A549 (cell line): ENCODE measurements around the gene IFITM1. TPM values are rescaled to one million over a fixed set of nuclear protein-coding genes. Genes with fewer than 3 reads are reported as not detected.
"Not testable (repeated sequence)": the region's sequence is repeated elsewhere in the genome, so short reads cannot be mapped to it uniquely, and the experiment has no call there.

Experiments used
- ATAC-seq, 2 experiments: fragments of 200-7000 bp in 1 of 2; fragments of >200 bp in 1 of 2; cut with Nextera tagmentation in 1 of 2; cut with Tn5 transposase in 1 of 2; 3 replicates each; pipeline versions ENCODE4 v1.8.0 to v1.9.1; 2018 to 2020; ENCODE audit warnings: mild to moderate bottlenecking in 1 of 2, moderate library complexity in 1 of 2
- CTCF ChIA-PET: fragments of 300-600 bp; sonication (Branson Sonifier 250); formaldehyde crosslinking; extraction: SDS; loops from one replicate; lab custom pipeline; 2021; ENCODE audit warnings: antibody characterized with exemption, inconsistent platforms; lab: Yijun Ruan, JAX
- POLR2A ChIA-PET: fragments of 350-600 bp; formaldehyde crosslinking; extraction: SDS; loops from one replicate; lab custom pipeline; 2021; ENCODE audit warnings: antibody characterized with exemption, inconsistent platforms; lab: Yijun Ruan, JAX
- DNase-seq, 2 experiments: peaks; one replicate each; pipeline versions ENCODE4 v3.0.0 to v3.0.0-alpha.2; 2011 to 2016; ENCODE audit warnings: low read depth in 1 of 2, low spot score in 1 of 2
- FAIRE-seq: peaks from 2 replicates; lab custom pipeline; 2011; peaks lifted over from hg19 to GRCh38; lab: Jason Lieb, UNC
- H3K27ac ChIP-seq, 2 experiments: fragments of >200 bp; sonication (Bioruptor Twin); formaldehyde crosslinking; 3 replicates each; pipeline ENCODE4 v1.5.1; 2016 to 2017
- H3K4me1 ChIP-seq: fragments of >200 bp; sonication (Bioruptor Twin); formaldehyde crosslinking; 3 replicates; pipeline ENCODE4 v1.6.1; 2016
- H3K4me2 ChIP-seq: fragments of >200 bp; sonication (Bioruptor Twin); formaldehyde crosslinking; 3 replicates; pipeline ENCODE4 v1.6.1; 2016
- H3K4me3 ChIP-seq: fragments of >200 bp; sonication (Bioruptor Twin); formaldehyde crosslinking; 3 replicates; pipeline ENCODE4 v1.5.1; 2016
- H3K9me3 ChIP-seq: fragments of >200 bp; sonication (Bioruptor Twin); formaldehyde crosslinking; 3 replicates; pipeline ENCODE4 v1.6.1; 2016
- CBX8 ChIP-seq: fragments of 200-600 bp; sonication (generic); IDR thresholded peaks from 2 replicates; pipeline ENCODE4 v1.6.1; 2016
- CHD2 ChIP-seq: fragments of 150-350 bp; IDR thresholded peaks from 2 replicates; pipeline ENCODE4 v1.6.1; 2014; ENCODE audit warnings: low read length; ENCODE audit not compliant: partially characterized antibody
- EHMT2 ChIP-seq: fragments of 200-600 bp; sonication (generic); IDR thresholded peaks from 2 replicates; pipeline ENCODE4 v1.6.1; 2016; ENCODE audit warnings: antibody characterized with exemption, low read depth, mild to moderate bottlenecking, moderate library complexity
- JUN ChIP-seq, 2 experiments: fragments of >200 bp; sonication (Bioruptor Twin); formaldehyde crosslinking; IDR thresholded peaks; 2 replicates in 1 of 2; 3 replicates in 1 of 2; pipeline ENCODE4 v1.6.1; 2016 to 2017
- KDM1A ChIP-seq: fragments of 200-600 bp; sonication (generic); IDR thresholded peaks from 2 replicates; pipeline ENCODE4 v1.6.1; 2016; ENCODE audit warnings: low read depth, mild to moderate bottlenecking
- MAZ ChIP-seq: fragments of 150-350 bp; IDR thresholded peaks from 2 replicates; pipeline ENCODE4 v1.6.1; 2014; ENCODE audit warnings: antibody characterized with exemption, low read depth, low read length, borderline replicate concordance
- MYC ChIP-seq: IDR thresholded peaks from 2 replicates; pipeline ENCODE4 v1.6.1; 2012; ENCODE audit warnings: mild to moderate bottlenecking, inconsistent platforms, low read length, improper control_type of control experiment, borderline replicate concordance
- POLR2A ChIP-seq: IDR thresholded peaks from 2 replicates; pipeline ENCODE4 v1.6.1; 2012; ENCODE audit warnings: mild to moderate bottlenecking, low read length
- RCOR1 ChIP-seq: fragments of 150-350 bp; IDR thresholded peaks from 2 replicates; pipeline ENCODE4 v1.6.1; 2014; ENCODE audit warnings: antibody characterized with exemption, low read length, low read depth
- ZFP36 ChIP-seq: fragments of 450-650 bp; IDR thresholded peaks from 2 replicates; pipeline ENCODE4 v1.6.1; 2014; ENCODE audit warnings: borderline replicate concordance; ENCODE audit not compliant: partially characterized antibody
- ZNF302 ChIP-seq: fragments of 250-450 bp; sonication (Bioruptor Pico); IDR thresholded peaks from 2 replicates; pipeline ENCODE4 v1.9.0; 2021; ENCODE audit warnings: inconsistent platforms, mild to moderate bottlenecking, moderate library complexity
- WGBS: methylation state at CpG from one replicate; pipeline ENCODE4 v1.1.6; 2017; ENCODE audit errors: missing lambda C conversion rate; 5-methylcytosine and 5-hydroxymethylcytosine counted together
- polyA plus RNA-seq, 4 experiments: library from polyadenylated mRNA; depleted of rRNA in 3 of 4; stranded (reverse); fragments of >200 nt; fragmentation: RNase III in 1 of 4; extraction: RNeasy Plus Mini Kit Qiagen cat#74134 plus additional on column Dnase treatment in 1 of 4; gene quantifications; 2 replicates in 3 of 4; 3 replicates in 1 of 4; pipeline ENCODE4 v1.2.3, GENCODE V29; 2011 to 2017
- TF ChIP-seq, protein P1 (sequence below): IDR thresholded peaks from 2 replicates; pipeline ENCODE4 v1.6.1; 2012
- TF ChIP-seq, protein P2 (sequence below): fragments of 200-600 bp; sonication (generic); IDR thresholded peaks from 2 replicates; pipeline ENCODE4 v1.6.1; 2016; ENCODE audit warnings: antibody characterized with exemption, mild to moderate bottlenecking, moderate library complexity
- TF ChIP-seq, protein P3 (sequence below): IDR thresholded peaks from 2 replicates; pipeline ENCODE4 v1.6.1; 2012

Gene IFITM1
- polyA plus RNA-seq, 2 of the 4 experiments (the other 2 are of a cell fraction), result 0.14 to 1.7 TPM

- Histone ChIP-seq H3K4me1 (peaks cover 18% of the 10 kb centered on the region; the same call in 2 of the 3 replicates), H3K4me3 (no peak overlapping the region), H3K9me3 (no peaks in the 10 kb centered on the region), H3K27ac (peak overlapping the region in 1 of 2 experiments; percentile 48; a peak in 1 of 6 replicates), H3K4me2 (no peak overlapping the region)
- 73% methylated on average over 11 of the region's 14 CpGs for WGBS
- FAIRE-seq (no peak), ATAC-seq (no peak), DNase-seq (no peak)
- ChIA-PET CTCF (interaction anchor here (0.7 to 1.2 kb wide), 5 partner anchors 12 to 136 kb away, joined by 3 to 5 read pairs (median 3); no protein-coding TSS in a partner anchor), POLR2A (interaction anchor here (1.0 kb wide), 1 partner anchor 43 kb away, joined by 4 read pairs; no protein-coding TSS in a partner anchor)
- no peak for TF ChIP-seq ZFP36
- TF ChIP-seq CHD2, result no peak
Observed at GRCh38 chr11:312092-312816, 1.6 kb upstream of the IFITM1 start.

GRCh38 chr11:313304-313786 is 495 bp upstream of the IFITM1 start:
- Histone ChIP-seq H3K4me1 (peaks cover 11% of the 10 kb centered on the region; the same call in 2 of the 3 replicates), H3K27ac (peak overlapping the region in 1 of 2 experiments; percentile 43; a peak in 3 of 6 replicates), H3K4me3 (no peak overlapping the region), H3K9me3 (no peaks in the 10 kb centered on the region), H3K4me2 (no peak overlapping the region)
- ATAC-seq, result no peak
- FAIRE-seq, result no peak
- DNase-seq, result no peak
- WGBS, result 75% methylated on average over 7 of the region's 8 CpGs
- ChIA-PET CTCF (no interaction called here), POLR2A (interaction anchor here (1.0 kb wide), 1 partner anchor 42 kb away, joined by 4 read pairs; no protein-coding TSS in a partner anchor)
- TF ChIP-seq RCOR1 (no peak), ZFP36 (no peak), JUN (IDR thresholded peaks at IDR 0.05) (no peak)

GRCh38 chr11:314554-314875 is 675 bp downstream of the IFITM1 start:
- H3K4me1 ChIP-seq, FAIRE-seq, ATAC-seq, H3K9me3 ChIP-seq, H3K4me3 ChIP-seq, H3K27ac ChIP-seq, DNase-seq, H3K4me2 ChIP-seq, POLR2A ChIA-PET: not testable (repeated sequence)
- CTCF ChIA-PET, result interaction anchor here (1.3 kb wide), 1 partner anchor 41 kb away, joined by 5 read pairs; no protein-coding TSS in a partner anchor
- WGBS, result 77% methylated on average over 5 of the region's 6 CpGs

DNA sequence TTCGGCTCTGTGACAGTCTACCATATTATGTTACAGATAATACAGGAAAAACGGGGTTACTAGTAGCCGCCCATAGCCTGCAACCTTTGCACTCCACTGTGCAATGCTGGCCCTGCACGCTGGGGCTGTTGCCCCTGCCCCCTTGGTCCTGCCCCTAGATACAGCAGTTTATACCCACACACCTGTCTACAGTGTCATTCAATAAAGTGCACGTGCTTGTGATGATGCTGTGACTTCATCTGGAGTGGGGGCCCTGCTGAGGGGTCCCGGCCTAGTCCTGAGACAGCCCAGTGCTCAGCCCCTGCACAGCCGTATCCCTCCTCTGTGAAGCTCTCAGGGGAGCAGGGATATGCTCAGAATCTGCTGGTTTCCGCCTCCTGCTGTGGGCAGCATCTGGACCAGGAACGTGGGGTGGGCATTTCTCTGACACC is 1.2 kb downstream of the IFITM1 start:
- Histone ChIP-seq H3K27ac (no peak overlapping the region), H3K4me3 (no peak overlapping the region), H3K4me1 (peaks cover 4% of the 10 kb centered on the region; the same call in 2 of the 3 replicates), H3K9me3 (no peaks in the 10 kb centered on the region), H3K4me2 (no peak overlapping the region)
- ChIA-PET POLR2A (no interaction called here), CTCF (interaction anchor here (1.2 to 3.3 kb wide), 5 partner anchors 9 to 40 kb away, joined by 3 to 38 read pairs (median 5); partner anchors contain the start of gene IFITM2)
- DNase-seq, result no peak
- FAIRE-seq, result no peak
- WGBS, result 68% methylated on average over 9 of the region's 9 CpGs
- no peak for ATAC-seq
- TF ChIP-seq MAZ (no peak), ZNF302 (CRISPR knock-in tag) (no peak), MYC (no peak), CBX8 (no peak), POLR2A (no peak), KDM1A (no peak), EHMT2 (no peak)
- TF ChIP-seq, protein P1, sequence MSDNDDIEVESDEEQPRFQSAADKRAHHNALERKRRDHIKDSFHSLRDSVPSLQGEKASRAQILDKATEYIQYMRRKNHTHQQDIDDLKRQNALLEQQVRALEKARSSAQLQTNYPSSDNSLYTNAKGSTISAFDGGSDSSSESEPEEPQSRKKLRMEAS, result no peak
- TF ChIP-seq, protein P2, sequence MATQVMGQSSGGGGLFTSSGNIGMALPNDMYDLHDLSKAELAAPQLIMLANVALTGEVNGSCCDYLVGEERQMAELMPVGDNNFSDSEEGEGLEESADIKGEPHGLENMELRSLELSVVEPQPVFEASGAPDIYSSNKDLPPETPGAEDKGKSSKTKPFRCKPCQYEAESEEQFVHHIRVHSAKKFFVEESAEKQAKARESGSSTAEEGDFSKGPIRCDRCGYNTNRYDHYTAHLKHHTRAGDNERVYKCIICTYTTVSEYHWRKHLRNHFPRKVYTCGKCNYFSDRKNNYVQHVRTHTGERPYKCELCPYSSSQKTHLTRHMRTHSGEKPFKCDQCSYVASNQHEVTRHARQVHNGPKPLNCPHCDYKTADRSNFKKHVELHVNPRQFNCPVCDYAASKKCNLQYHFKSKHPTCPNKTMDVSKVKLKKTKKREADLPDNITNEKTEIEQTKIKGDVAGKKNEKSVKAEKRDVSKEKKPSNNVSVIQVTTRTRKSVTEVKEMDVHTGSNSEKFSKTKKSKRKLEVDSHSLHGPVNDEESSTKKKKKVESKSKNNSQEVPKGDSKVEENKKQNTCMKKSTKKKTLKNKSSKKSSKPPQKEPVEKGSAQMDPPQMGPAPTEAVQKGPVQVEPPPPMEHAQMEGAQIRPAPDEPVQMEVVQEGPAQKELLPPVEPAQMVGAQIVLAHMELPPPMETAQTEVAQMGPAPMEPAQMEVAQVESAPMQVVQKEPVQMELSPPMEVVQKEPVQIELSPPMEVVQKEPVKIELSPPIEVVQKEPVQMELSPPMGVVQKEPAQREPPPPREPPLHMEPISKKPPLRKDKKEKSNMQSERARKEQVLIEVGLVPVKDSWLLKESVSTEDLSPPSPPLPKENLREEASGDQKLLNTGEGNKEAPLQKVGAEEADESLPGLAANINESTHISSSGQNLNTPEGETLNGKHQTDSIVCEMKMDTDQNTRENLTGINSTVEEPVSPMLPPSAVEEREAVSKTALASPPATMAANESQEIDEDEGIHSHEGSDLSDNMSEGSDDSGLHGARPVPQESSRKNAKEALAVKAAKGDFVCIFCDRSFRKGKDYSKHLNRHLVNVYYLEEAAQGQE, result no peak
- TF ChIP-seq, protein P3, sequence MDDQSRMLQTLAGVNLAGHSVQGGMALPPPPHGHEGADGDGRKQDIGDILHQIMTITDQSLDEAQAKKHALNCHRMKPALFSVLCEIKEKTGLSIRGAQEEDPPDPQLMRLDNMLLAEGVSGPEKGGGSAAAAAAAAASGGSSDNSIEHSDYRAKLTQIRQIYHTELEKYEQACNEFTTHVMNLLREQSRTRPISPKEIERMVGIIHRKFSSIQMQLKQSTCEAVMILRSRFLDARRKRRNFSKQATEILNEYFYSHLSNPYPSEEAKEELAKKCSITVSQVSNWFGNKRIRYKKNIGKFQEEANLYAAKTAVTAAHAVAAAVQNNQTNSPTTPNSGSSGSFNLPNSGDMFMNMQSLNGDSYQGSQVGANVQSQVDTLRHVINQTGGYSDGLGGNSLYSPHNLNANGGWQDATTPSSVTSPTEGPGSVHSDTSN, result no peak
